Measurements from ENCODE around the gene SRC. TPM values are rescaled to one million over a fixed set of nuclear protein-coding genes. Genes with fewer than 3 reads are reported as not detected.

Gene SRC
- total RNA-seq, 4 donors from 2014 or later = 18.8 to 39.5 (median 26.0) TPM

DNA sequence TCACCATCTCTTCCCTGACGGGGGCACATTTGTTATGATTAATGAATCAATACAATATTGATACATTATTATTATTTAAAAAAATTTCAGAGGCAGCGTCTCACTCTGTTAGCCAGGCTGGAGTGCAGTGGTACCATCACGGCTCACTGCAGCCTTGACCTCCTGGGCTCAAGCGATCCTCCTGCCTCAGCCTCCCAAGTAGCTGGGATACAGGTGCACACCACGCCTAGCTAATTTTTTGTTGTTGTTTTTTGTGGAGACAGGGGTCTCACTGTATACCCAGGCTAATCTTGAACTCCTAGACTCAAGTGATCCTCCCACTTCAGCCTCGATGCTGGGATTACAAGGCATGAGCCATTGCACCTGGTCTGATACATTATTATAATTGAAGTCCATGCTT lies 4.9 kb upstream of the SRC start:
- Histone ChIP-seq H3K27ac (no peak overlapping the region), H3K9me3 (no peaks in the 10 kb centered on the region), H3K27me3 (no peaks in the 10 kb centered on the region), H3K36me3 (no peaks in the 10 kb centered on the region), H3K4me1 (peaks cover 31% of the 10 kb centered on the region), H3K4me3 (no peak overlapping the region)
- WGBS = 92% methylated on average over 6 of the region's 6 CpGs
- no peak for TF ChIP-seq POLR2A (IDR thresholded peaks at IDR 0.05)
- TF ChIP-seq, protein P1, sequence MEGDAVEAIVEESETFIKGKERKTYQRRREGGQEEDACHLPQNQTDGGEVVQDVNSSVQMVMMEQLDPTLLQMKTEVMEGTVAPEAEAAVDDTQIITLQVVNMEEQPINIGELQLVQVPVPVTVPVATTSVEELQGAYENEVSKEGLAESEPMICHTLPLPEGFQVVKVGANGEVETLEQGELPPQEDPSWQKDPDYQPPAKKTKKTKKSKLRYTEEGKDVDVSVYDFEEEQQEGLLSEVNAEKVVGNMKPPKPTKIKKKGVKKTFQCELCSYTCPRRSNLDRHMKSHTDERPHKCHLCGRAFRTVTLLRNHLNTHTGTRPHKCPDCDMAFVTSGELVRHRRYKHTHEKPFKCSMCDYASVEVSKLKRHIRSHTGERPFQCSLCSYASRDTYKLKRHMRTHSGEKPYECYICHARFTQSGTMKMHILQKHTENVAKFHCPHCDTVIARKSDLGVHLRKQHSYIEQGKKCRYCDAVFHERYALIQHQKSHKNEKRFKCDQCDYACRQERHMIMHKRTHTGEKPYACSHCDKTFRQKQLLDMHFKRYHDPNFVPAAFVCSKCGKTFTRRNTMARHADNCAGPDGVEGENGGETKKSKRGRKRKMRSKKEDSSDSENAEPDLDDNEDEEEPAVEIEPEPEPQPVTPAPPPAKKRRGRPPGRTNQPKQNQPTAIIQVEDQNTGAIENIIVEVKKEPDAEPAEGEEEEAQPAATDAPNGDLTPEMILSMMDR (IDR thresholded peaks at IDR 0.05) = no peak
- no peak for DNase-seq (ENCODE audit: low spot score in 2 of 2)

DNA sequence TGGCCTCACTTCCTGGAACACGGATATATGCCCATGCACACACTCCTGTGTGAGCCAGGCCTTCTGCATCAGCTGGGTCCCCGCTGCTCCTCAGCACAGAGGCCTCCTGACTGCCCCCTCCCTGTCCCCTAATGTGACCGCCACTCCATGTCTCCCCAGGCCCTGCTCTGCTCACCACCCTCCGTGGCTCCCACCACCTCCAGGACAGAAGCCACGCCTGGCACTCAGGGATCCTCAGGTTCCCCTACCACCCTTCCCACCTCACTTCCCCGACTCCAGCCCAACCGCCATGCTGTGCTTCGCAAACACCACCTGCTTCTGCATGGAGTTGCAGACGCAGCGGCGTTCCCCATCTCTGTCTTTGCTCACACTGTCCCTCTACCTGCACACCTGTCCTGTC lies 4.3 kb upstream of the SRC start:
- TF ChIP-seq, protein P1 (IDR thresholded peaks at IDR 0.05) = no peak
- TF ChIP-seq POLR2AphosphoS5 (IDR thresholded peaks at IDR 0.05) = no peak
- no peak for TF ChIP-seq POLR2A (IDR thresholded peaks at IDR 0.05)
- TF ChIP-seq EP300 (IDR thresholded peaks at IDR 0.05) = no peak
- WGBS = 93% methylated on average over 11 of the region's 11 CpGs
- Histone ChIP-seq H3K4me3 (no peak overlapping the region), H3K4me1 (peaks cover 29% of the 10 kb centered on the region), H3K36me3 (no peaks in the 10 kb centered on the region), H3K9me3 (no peaks in the 10 kb centered on the region), H3K27me3 (no peaks in the 10 kb centered on the region), H3K27ac (no peak overlapping the region)
- DNase-seq (ENCODE audit: low spot score in 2 of 2) = no peak

DNA sequence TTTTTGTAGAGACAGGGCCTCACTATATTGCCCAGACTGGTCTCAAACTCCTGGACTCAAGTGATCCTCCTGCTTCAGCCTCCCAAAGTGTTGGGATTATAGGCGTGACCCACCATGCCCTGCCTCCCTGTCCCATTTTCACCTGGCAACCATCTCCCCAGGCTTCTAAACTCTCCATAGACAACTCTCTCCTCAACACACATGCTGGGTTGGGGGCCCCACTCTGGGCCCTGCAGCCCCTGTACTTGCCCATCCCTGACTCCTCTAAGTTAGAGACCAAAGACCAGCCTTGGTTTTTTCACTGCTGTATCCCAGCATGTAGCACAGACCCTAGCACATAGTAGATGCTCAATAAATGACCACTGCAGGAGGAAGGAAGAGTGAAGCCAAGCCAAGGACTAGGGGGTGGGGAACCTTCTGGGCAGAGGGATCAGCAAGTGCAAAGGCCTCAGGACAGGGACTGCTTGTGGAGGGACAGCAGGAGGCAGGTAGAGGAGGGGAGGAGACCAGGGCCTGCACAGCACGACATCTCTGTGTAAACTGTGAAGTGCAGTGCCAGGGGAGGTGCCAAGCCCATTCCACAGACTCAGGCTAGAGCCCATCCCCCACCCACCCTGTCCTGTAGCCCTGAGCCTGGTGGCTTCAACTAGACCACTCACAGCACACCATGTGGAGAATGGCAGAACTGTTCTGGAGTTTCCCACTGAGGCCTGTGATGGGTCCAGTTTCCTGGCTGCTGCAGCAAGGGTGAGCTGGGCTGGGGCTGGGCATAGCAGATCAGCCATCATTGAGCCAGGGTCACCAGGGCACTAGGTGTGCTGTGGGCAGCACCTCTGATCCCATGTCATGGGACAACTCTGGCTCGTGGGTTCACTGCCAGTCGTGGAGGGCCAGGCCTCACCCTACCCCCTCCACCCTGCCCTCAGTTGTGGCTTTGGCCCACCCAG lies 3.4 kb upstream of the SRC start:
- WGBS = 89% methylated on average over 2 of the region's 4 CpGs
- Histone ChIP-seq H3K36me3 (no peaks in the 10 kb centered on the region), H3K27me3 (no peaks in the 10 kb centered on the region), H3K27ac (no peak overlapping the region), H3K9me3 (no peaks in the 10 kb centered on the region), H3K4me3 (no peak overlapping the region), H3K4me1 (peaks cover 35% of the 10 kb centered on the region)
- TF ChIP-seq EP300 (IDR thresholded peaks at IDR 0.05) = no peak
- TF ChIP-seq POLR2AphosphoS5 (IDR thresholded peaks at IDR 0.05) = no peak
- no peak for TF ChIP-seq POLR2A (IDR thresholded peaks at IDR 0.05)
- TF ChIP-seq, protein P1 (IDR thresholded peaks at IDR 0.05) = no peak
- DNase-seq (ENCODE audit: low spot score in 2 of 2) = no peak

DNA sequence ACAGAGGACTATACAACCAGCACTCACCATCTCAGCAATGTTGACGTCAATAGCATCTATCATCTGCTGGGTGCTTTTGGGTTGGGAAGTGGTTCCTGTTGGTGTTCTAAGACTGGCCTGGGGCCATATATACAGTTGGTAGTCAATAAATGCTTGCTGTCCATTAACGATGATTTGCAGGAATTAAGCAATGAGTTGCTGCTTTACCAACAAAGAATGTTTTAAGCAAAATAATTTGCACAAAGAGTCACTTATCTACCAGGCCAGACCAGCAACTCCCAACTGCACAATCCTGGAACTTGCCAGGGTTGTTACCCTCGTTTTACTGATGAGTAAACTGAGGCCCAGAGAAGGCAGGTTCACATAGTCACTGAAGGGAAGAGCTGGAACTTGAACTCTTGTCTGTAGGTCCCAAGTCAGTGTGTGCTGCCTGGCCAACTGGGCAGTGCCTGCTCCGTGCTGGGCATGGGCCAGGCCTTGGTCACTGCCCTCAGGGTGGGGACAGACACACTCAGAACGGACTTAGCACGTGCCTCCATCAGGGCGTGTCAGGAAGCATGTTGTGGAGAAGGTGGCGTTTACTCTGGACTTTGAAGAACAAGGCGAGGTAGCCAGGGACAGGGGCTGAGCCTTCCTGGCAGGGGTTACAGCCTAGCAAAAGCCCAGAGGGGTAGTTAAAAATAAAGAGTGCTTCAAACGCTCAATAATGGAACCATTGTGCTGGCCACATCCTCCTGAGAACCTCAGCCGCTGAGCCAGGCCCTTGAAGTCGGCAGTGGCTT lies 2.5 kb upstream of the SRC start:
- no peaks in the 10 kb centered on the region for H3K9me3 ChIP-seq
- no peaks in the 10 kb centered on the region for H3K36me3 ChIP-seq
- TF ChIP-seq POLR2AphosphoS5 (IDR thresholded peaks at IDR 0.05) (no peak), EP300 (IDR thresholded peaks at IDR 0.05) (no peak), POLR2A (IDR thresholded peaks at IDR 0.05) (no peak)
- TF ChIP-seq, protein P1 (IDR thresholded peaks at IDR 0.05) = no peak
- H3K27ac ChIP-seq = peak overlapping the region; percentile 90
- no peaks in the 10 kb centered on the region for H3K27me3 ChIP-seq
- 49% methylated on average over 10 of the region's 12 CpGs for WGBS
- peaks cover 43% of the 10 kb centered on the region for H3K4me1 ChIP-seq
- no peak for DNase-seq (ENCODE audit: low spot score in 2 of 2)
- H3K4me3 ChIP-seq = no peak overlapping the region

GRCh38 chr20:37343994-37344355 lies 2.0 kb upstream of the SRC start:
- Histone ChIP-seq H3K27me3 (no peaks in the 10 kb centered on the region), H3K9me3 (no peaks in the 10 kb centered on the region), H3K36me3 (no peaks in the 10 kb centered on the region), H3K4me3 (no peak overlapping the region), H3K27ac (peak overlapping the region; percentile 90), H3K4me1 (peaks cover 44% of the 10 kb centered on the region)
- TF ChIP-seq POLR2A (IDR thresholded peaks at IDR 0.05) (no peak), EP300 (IDR thresholded peaks at IDR 0.05) (no peak), POLR2AphosphoS5 (IDR thresholded peaks at IDR 0.05) (no peak)
- TF ChIP-seq, protein P1 (IDR thresholded peaks at IDR 0.05) = no peak
- no peak for DNase-seq (ENCODE audit: low spot score in 2 of 2)
- 73% methylated on average over 4 of the region's 4 CpGs for WGBS

All from suprapubic skin (tissue), 4 donors.